HepG2 (cell line): ENCODE measurements around the gene GRB7. TPM values are rescaled to one million over a fixed set of nuclear protein-coding genes. Genes with fewer than 3 reads are reported as not detected.

Source experiments
- ATAC-seq: fragments of 200-7000 bp; cut with Tn5 transposase; 3 replicates; pipeline ENCODE4 v1.9.1; 2020; ENCODE audit warnings: mild to moderate bottlenecking, moderate library complexity
- BruUV-seq: library from RNA; stranded (reverse); fragments of 400-500 nt; replicated peaks from 2 replicates; lab custom pipeline; 2021; lab: Mats Ljungman, UMichigan
- CTCF ChIA-PET: fragments of 300-600 bp; formaldehyde crosslinking; extraction: SDS; loops from one replicate; lab custom pipeline; 2021; ENCODE audit warnings: low total read pairs, inconsistent platforms, low intra/inter-chr PET ratio; lab: Yijun Ruan, JAX
- POLR2A ChIA-PET: fragments of 350-600 bp; sonication (Branson Sonifier 250); formaldehyde crosslinking; loops from one replicate; lab custom pipeline; 2020; ENCODE audit warnings: antibody characterized with exemption, inconsistent platforms; lab: Yijun Ruan, JAX
- DNase-seq: peaks from one replicate; pipeline ENCODE4 v3.0.0-alpha.2; 2015; ENCODE audit warnings: low spot score
- FAIRE-seq: peaks from 3 replicates; lab custom pipeline; 2011; peaks lifted over from hg19 to GRCh38; lab: Jason Lieb, UNC
- H2AFZ ChIP-seq: one replicate; pipeline ENCODE4 v1.6.1; 2011; ENCODE audit warnings: low read length, inconsistent platforms
- H3K27ac ChIP-seq: fragments of 300-600 bp; 3 replicates; pipeline ENCODE4 v1.8.0; 2011; ENCODE audit warnings: mixed run types, mild to moderate bottlenecking, mixed read lengths, low read length, inconsistent platforms; ENCODE audit not compliant: insufficient read depth; ENCODE audit errors: extremely low read length
- H3K27me3 ChIP-seq, 2 experiments: fragments of 200-600 bp in 1 of 2; 2 replicates in 1 of 2; 3 replicates in 1 of 2; pipeline versions ENCODE4 v1.6.0 to v1.8.0; 2011; ENCODE audit warnings: low read length in 2 of 2, mild to moderate bottlenecking in 2 of 2, moderate library complexity in 2 of 2, inconsistent platforms in 1 of 2; ENCODE audit not compliant: insufficient read depth in 2 of 2, control insufficient read depth in 1 of 2
- H3K36me3 ChIP-seq, 2 experiments: fragments of 200-600 bp in 1 of 2; replicated peaks in 1 of 2; 2 replicates in 1 of 2; 3 replicates in 1 of 2; pipeline versions ENCODE4 v1.5.1 to v1.8.0; 2011; ENCODE audit warnings: low read length in 2 of 2, inconsistent platforms in 1 of 2; ENCODE audit not compliant: insufficient read depth in 2 of 2, control insufficient read depth in 1 of 2
- H3K4me1 ChIP-seq: 2 replicates; pipeline ENCODE4 v1.5.1; 2012; ENCODE audit warnings: low read length, inconsistent platforms; ENCODE audit not compliant: insufficient read depth
- H3K4me2 ChIP-seq: 2 replicates; pipeline ENCODE4 v1.6.0; 2011; ENCODE audit warnings: low read depth, low read length, inconsistent platforms
- H3K4me3 ChIP-seq, 3 experiments: fragments of 200-600 bp in 1 of 3; sonication (generic), shearing (Covaris generic) in 1 of 3; replicated peaks in 1 of 3; 2 replicates each; pipeline ENCODE4 v1.5.1; 2011 to 2016; ENCODE audit warnings: low read length in 3 of 3, inconsistent platforms in 2 of 3, low read depth in 2 of 3, mild to moderate bottlenecking in 2 of 3, control low read depth in 1 of 3, mixed read lengths in 1 of 3; ENCODE audit not compliant: insufficient read depth in 1 of 3
- H3K79me2 ChIP-seq: one replicate; pipeline ENCODE4 v1.6.1; 2011; ENCODE audit warnings: low read length, inconsistent platforms; ENCODE audit not compliant: insufficient read depth
- H3K9ac ChIP-seq: 2 replicates; pipeline ENCODE4 v1.6.0; 2011; ENCODE audit warnings: mild to moderate bottlenecking, low read depth, low read length, inconsistent platforms; ENCODE audit not compliant: insufficient read depth
- H3K9me3 ChIP-seq: 2 replicates; pipeline ENCODE4 v1.5.1; 2012; ENCODE audit warnings: mild to moderate bottlenecking, low read length
- H4K20me1 ChIP-seq: 2 replicates; pipeline ENCODE4 v1.6.0; 2011; ENCODE audit warnings: inconsistent platforms, mild to moderate bottlenecking, low read length, moderate library complexity; ENCODE audit not compliant: insufficient read depth
- GLI4 ChIP-seq: sonication (generic); formaldehyde crosslinking; IDR thresholded peaks from 2 replicates; pipeline ENCODE4 v1.5.1; 2020; ENCODE audit warnings: missing genetic modification reagents, mild to moderate bottlenecking, moderate library complexity, borderline replicate concordance
- GTF3A ChIP-seq: sonication (generic); formaldehyde crosslinking; conservative IDR thresholded peaks from 2 replicates; pipeline ENCODE4 v1.4.0; 2020; ENCODE audit warnings: mild to moderate bottlenecking, missing genetic modification reagents
- ISX ChIP-seq: sonication (generic); formaldehyde crosslinking; conservative IDR thresholded peaks from 2 replicates; pipeline ENCODE4 v1.5.0; 2020; ENCODE audit warnings: missing genetic modification reagents
- JUNB ChIP-seq: sonication (generic); formaldehyde crosslinking; IDR thresholded peaks from 2 replicates; pipeline ENCODE4 v1.8.0; 2022; ENCODE audit warnings: missing genetic modification reagents, mild to moderate bottlenecking, borderline replicate concordance
- MEIS1 ChIP-seq: sonication (generic); formaldehyde crosslinking; IDR thresholded peaks from 2 replicates; pipeline ENCODE4 v1.9.0; 2021; ENCODE audit warnings: mild to moderate bottlenecking, missing genetic modification reagents, moderate library complexity, borderline replicate concordance
- PATZ1 ChIP-seq: sonication (generic); formaldehyde crosslinking; IDR thresholded peaks from 2 replicates; pipeline ENCODE4 v1.4.0; 2020; ENCODE audit warnings: missing genetic modification reagents
- PPARG ChIP-seq: conservative IDR thresholded peaks from 2 replicates; pipeline ENCODE4 v1.6.1; 2016; ENCODE audit warnings: missing biosample characterization, missing genetic modification reagents
- ZNF232 ChIP-seq: sonication (generic); formaldehyde crosslinking; IDR thresholded peaks from 2 replicates; pipeline ENCODE4 v1.4.0; 2020; ENCODE audit warnings: missing genetic modification reagents, borderline replicate concordance
- ZNF264 ChIP-seq: sonication (generic); formaldehyde crosslinking; IDR thresholded peaks from 2 replicates; pipeline ENCODE4 v1.4.0; 2020; ENCODE audit warnings: missing genetic modification reagents
- ZNF274 ChIP-seq: sonication (generic); formaldehyde crosslinking; IDR thresholded peaks from 2 replicates; pipeline ENCODE4 v1.5.1; 2020; ENCODE audit warnings: mild to moderate bottlenecking, missing genetic modification reagents
- ZNF468 ChIP-seq: sonication (generic); formaldehyde crosslinking; IDR thresholded peaks from 2 replicates; pipeline ENCODE4 v1.8.0; 2022; ENCODE audit warnings: mild to moderate bottlenecking, moderate library complexity, missing genetic modification reagents
- ZNF569 ChIP-seq: sonication (generic); formaldehyde crosslinking; IDR thresholded peaks from 2 replicates; pipeline ENCODE4 v1.5.0; 2020; ENCODE audit warnings: mild to moderate bottlenecking, missing genetic modification reagents, moderate library complexity, borderline replicate concordance
- ZNF614 ChIP-seq: IDR thresholded peaks from 2 replicates; pipeline ENCODE4 v1.6.1; 2018; ENCODE audit warnings: missing biosample characterization, missing genetic modification reagents, inconsistent platforms, borderline replicate concordance
- ZNF652 ChIP-seq: IDR thresholded peaks from 2 replicates; pipeline ENCODE4 v1.6.1; 2016; ENCODE audit warnings: low read depth, borderline replicate concordance
- ZNF776 ChIP-seq: sonication (generic); formaldehyde crosslinking; IDR thresholded peaks from 2 replicates; pipeline ENCODE4 v1.4.0; 2020; ENCODE audit warnings: mild to moderate bottlenecking, missing genetic modification reagents
- WGBS: methylation state at CpG from one replicate; pipeline ENCODE4 v1.1.6; 2017; ENCODE audit warnings: low lambda C conversion rate; 5-methylcytosine and 5-hydroxymethylcytosine counted together
- in situ Hi-C: cut with HindIII; loops from 2 replicates; pipeline ENCODE4 v1.10.0; 2017; ENCODE audit warnings: low pct_unique_long_range_greater_than_20kb; ENCODE audit not compliant: extremely low pct_ligation_motif_present
- intact Hi-C: fragments of 100-400 bp; cut with micrococcal nuclease; formaldehyde crosslinking; loops from one replicate; pipeline ENCODE4 v1.10.0; 2022; ENCODE audit not compliant: unreplicated experiment
- polyA plus RNA-seq, 8 experiments: library from polyadenylated mRNA; depleted of rRNA in 3 of 8; stranded (reverse) in 7 of 8; unstranded in 1 of 8; fragments of >200 nt; fragmentation: Illumina TruSeq in 4 of 8; extraction: Trizol in 4 of 8; gene quantifications; 2 replicates each; pipeline versions ENCODE4 v1.2.1 to v1.2.3, GENCODE V29; 2011 to 2016; ENCODE audit warnings: low read depth in 4 of 8, missing spikeins in 1 of 8, mixed read lengths in 1 of 8; ENCODE audit not compliant: insufficient read depth in 1 of 8
- total RNA-seq, 5 experiments: library from RNA; depleted of rRNA; stranded (reverse); fragments of >200 nt; fragmentation: Illumina TruSeq; extraction: Trizol; gene quantifications; 2 replicates each; pipeline ENCODE4 v1.2.3, GENCODE V29; 2016; ENCODE audit warnings: low read depth in 1 of 5
- TF ChIP-seq, protein P1 (sequence below): sonication (generic); formaldehyde crosslinking; IDR thresholded peaks from 2 replicates; pipeline ENCODE4 v1.4.0; 2020; ENCODE audit warnings: missing genetic modification reagents
- TF ChIP-seq, protein P2 (sequence below): IDR thresholded peaks from 2 replicates; pipeline ENCODE4 v1.6.1; 2016; ENCODE audit warnings: missing compliant biosample characterization, missing genetic modification reagents, borderline replicate concordance

The GRB7 gene
- total and polyA plus RNA-seq, 2 of the 13 experiments (the other 11 are each of a cell fraction or from before 2014, with no cell fraction given) = 60.2 to 77.7 TPM

DNA sequence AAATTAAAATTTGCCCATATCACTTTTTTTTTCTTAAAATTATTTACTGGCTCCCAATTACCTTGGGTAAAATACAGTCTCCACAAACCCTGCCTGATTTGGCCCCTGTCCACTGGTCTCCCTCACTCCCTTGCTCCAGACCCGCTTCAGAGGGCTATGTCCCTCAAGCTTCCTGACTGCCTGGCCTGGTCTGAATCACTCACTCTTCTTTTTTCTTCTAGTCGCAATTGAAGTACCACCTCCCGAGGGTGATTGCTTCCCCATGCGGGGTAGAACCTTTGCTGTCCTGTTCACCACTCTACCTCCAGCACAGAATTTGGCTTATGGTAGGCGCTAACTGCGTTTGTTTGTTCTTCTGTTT is 49.3 kb upstream of the GRB7 start (continued):
- TF ChIP-seq, protein P1, sequence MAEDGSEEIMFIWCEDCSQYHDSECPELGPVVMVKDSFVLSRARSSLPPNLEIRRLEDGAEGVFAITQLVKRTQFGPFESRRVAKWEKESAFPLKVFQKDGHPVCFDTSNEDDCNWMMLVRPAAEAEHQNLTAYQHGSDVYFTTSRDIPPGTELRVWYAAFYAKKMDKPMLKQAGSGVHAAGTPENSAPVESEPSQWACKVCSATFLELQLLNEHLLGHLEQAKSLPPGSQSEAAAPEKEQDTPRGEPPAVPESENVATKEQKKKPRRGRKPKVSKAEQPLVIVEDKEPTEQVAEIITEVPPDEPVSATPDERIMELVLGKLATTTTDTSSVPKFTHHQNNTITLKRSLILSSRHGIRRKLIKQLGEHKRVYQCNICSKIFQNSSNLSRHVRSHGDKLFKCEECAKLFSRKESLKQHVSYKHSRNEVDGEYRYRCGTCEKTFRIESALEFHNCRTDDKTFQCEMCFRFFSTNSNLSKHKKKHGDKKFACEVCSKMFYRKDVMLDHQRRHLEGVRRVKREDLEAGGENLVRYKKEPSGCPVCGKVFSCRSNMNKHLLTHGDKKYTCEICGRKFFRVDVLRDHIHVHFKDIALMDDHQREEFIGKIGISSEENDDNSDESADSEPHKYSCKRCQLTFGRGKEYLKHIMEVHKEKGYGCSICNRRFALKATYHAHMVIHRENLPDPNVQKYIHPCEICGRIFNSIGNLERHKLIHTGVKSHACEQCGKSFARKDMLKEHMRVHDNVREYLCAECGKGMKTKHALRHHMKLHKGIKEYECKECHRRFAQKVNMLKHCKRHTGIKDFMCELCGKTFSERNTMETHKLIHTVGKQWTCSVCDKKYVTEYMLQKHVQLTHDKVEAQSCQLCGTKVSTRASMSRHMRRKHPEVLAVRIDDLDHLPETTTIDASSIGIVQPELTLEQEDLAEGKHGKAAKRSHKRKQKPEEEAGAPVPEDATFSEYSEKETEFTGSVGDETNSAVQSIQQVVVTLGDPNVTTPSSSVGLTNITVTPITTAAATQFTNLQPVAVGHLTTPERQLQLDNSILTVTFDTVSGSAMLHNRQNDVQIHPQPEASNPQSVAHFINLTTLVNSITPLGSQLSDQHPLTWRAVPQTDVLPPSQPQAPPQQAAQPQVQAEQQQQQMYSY (CRISPR knock-in tag) = no peak
- TF ChIP-seq MEIS1 (CRISPR knock-in tag) (0 out of 2 replicates have a peak, but pooled peaks have one; percentile 8), ZNF569 (CRISPR knock-in tag) (no peak), ZNF232 (CRISPR knock-in tag) (no peak)

- CTCF ChIA-PET = interaction anchor here (0.6 kb wide), 1 partner anchor 32 kb away, joined by 4 read pairs; no protein-coding TSS in a partner anchor
- Histone ChIP-seq H4K20me1 (no peaks in the 10 kb centered on the region), H3K4me2 (peak overlapping the region; percentile 94), H3K79me2 (no peaks in the 10 kb centered on the region), H3K36me3 (peaks cover 0 to 2% of the 10 kb centered on the region in 2 experiments; a peak in 2 of 5 replicates), H3K9me3 (no peaks in the 10 kb centered on the region), H2AFZ (no peak overlapping the region), H3K27ac (peak overlapping the region; percentile 88), H3K27me3 (no peaks in the 10 kb centered on the region; a peak in 1 of 5 replicates), H3K4me3 (peak overlapping the region; percentile 72 to 76 (median 74)), H3K4me1 (peaks cover 41% of the 10 kb centered on the region), H3K9ac (peak overlapping the region; percentile 83)
- POLR2A ChIA-PET = interaction anchor here (2.2 to 4.9 kb wide), 9 partner anchors 7 to 50 kb away, joined by 7 to 118 read pairs (median 28); partner anchors contain the start of genes ERBB2, MIEN1 and PNMT
- ATAC-seq (no peak), DNase-seq (no peak), FAIRE-seq (no peak)
- intact Hi-C loops (no loop called here), in situ Hi-C loops (no loop called here)
- 10% methylated on average over 3 of the region's 3 CpGs for WGBS
- BruUV-seq = no TSS peak
- no peak for TF ChIP-seq JUNB (CRISPR knock-in tag)
- TF ChIP-seq ZNF274 (CRISPR knock-in tag) = no peak
- TF ChIP-seq ZNF264 (CRISPR knock-in tag) = 0 out of 2 replicates have a peak, but pooled peaks have one; percentile 44
- TF ChIP-seq PATZ1 (CRISPR knock-in tag) = no peak
- TF ChIP-seq ZNF652 (CRISPR knock-in tag) = no peak
- no peak for TF ChIP-seq GLI4 (CRISPR knock-in tag)
- TF ChIP-seq ZNF776 (CRISPR knock-in tag) = no peak
- no peak for TF ChIP-seq ZNF614
- TF ChIP-seq, protein P2, sequence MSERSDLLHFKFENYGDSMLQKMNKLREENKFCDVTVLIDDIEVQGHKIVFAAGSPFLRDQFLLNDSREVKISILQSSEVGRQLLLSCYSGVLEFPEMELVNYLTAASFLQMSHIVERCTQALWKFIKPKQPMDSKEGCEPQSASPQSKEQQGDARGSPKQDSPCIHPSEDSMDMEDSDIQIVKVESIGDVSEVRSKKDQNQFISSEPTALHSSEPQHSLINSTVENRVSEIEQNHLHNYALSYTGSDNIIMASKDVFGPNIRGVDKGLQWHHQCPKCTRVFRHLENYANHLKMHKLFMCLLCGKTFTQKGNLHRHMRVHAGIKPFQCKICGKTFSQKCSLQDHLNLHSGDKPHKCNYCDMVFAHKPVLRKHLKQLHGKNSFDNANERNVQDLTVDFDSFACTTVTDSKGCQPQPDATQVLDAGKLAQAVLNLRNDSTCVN (CRISPR knock-in tag) = no peak
- TF ChIP-seq PPARG = no peak
- TF ChIP-seq GTF3A (CRISPR knock-in tag) = no peak
- TF ChIP-seq ISX (CRISPR knock-in tag) = no peak
- 0 out of 2 replicates have a peak, but pooled peaks have one; percentile 40 for TF ChIP-seq ZNF468
Measured at GRCh38 chr17:39688945-39689344, 48.8 kb upstream of the GRB7 start.
